Measurements from ENCODE around the gene COMT. TPM values are rescaled to one million over a fixed set of nuclear protein-coding genes. Genes with fewer than 3 reads are reported as not detected.
A peak's percentile ranks its signal among the peaks of the same experiment; 100 is the strongest.

Gene COMT
- total RNA-seq, 1 donor from 2014 or later: 175 TPM

DNA sequence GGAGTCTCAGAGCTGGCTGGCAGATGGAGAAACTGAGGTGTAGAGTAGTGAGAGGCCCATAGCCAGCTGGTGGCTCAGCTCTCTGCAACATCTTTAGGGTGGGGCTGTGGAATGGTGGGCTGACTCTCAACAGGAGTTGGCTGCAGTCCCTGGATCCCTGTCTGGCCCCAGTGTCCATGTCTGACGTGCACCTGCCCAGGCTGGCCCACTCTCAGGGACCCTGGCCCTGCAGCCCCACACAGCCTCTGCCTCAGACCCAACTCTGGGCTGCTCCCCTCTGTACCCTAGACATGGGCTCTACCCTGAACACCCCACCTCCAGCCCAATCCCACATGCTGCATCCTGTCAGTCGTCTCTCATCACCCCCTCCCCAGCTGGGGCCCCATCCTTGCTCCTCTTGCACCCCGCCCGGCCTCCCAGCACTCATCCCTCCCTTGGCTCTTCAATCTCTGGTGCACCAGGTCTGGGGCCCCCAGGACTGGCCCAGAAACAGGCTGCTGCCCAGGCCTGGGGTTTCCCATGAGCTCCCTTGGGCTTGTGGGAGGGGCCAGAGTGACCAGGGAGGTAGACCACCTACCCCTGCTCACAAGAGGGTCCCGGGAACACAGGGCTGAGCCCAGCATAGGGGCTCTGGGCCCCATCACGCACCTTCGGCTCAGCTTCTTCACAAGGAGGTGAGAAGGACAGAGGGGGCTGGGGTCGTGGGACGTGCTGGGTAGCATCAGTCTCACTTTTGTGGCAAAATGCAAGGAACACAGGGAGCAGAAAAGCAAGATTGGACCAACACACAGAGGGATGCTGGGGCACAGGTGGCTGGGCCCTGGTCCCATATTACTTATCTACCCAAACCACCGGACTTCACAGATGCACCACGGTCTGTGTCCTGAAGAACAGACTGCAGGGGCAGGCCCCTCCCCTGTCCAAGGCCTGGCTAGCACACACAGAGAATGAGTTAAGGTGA lies 43.6 kb downstream of the COMT start:
- Histone ChIP-seq H3K4me1 (peaks cover 10% of the 10 kb centered on the region), H3K27me3 (no peaks in the 10 kb centered on the region), H3K9me3 (no peaks in the 10 kb centered on the region), H3K27ac (no peak overlapping the region), H3K36me3 (no peaks in the 10 kb centered on the region), H3K4me3 (no peak overlapping the region)
- no peak for DNase-seq
- no peak for ATAC-seq
- TF ChIP-seq, protein P1, sequence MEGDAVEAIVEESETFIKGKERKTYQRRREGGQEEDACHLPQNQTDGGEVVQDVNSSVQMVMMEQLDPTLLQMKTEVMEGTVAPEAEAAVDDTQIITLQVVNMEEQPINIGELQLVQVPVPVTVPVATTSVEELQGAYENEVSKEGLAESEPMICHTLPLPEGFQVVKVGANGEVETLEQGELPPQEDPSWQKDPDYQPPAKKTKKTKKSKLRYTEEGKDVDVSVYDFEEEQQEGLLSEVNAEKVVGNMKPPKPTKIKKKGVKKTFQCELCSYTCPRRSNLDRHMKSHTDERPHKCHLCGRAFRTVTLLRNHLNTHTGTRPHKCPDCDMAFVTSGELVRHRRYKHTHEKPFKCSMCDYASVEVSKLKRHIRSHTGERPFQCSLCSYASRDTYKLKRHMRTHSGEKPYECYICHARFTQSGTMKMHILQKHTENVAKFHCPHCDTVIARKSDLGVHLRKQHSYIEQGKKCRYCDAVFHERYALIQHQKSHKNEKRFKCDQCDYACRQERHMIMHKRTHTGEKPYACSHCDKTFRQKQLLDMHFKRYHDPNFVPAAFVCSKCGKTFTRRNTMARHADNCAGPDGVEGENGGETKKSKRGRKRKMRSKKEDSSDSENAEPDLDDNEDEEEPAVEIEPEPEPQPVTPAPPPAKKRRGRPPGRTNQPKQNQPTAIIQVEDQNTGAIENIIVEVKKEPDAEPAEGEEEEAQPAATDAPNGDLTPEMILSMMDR (IDR thresholded peaks at IDR 0.05): no peak
- intact Hi-C loops (cut with DNase I): no loop called here

GRCh38 chr22:19986011-19986409 lies 44.4 kb downstream of the COMT start:
- no peak for ATAC-seq
- no peak for DNase-seq

GRCh38 chr22:19986410-19987341 lies 45.1 kb downstream of the COMT start:
- H3K9me3 ChIP-seq: no peaks in the 10 kb centered on the region
- peak overlapping the region; percentile 59 for H3K27ac ChIP-seq
- peak overlapping the region; percentile 74 for H3K4me3 ChIP-seq
- H3K4me1 ChIP-seq: peaks cover 10% of the 10 kb centered on the region
- peak; percentile 91 for DNase-seq
- peak; percentile 94 for ATAC-seq
- TF ChIP-seq, protein P1 (IDR thresholded peaks at IDR 0.05): no peak
- no peaks in the 10 kb centered on the region for H3K27me3 ChIP-seq
- H3K36me3 ChIP-seq: no peaks in the 10 kb centered on the region
- intact Hi-C loops (cut with DNase I): no loop called here

More at GRCh38 chr22:19986011-19986409, 44.4 kb downstream of the COMT start:
- no peak overlapping the region for H3K27ac ChIP-seq
- no peaks in the 10 kb centered on the region for H3K27me3 ChIP-seq
- H3K4me3 ChIP-seq: peak overlapping the region; percentile 74
- intact Hi-C loops (cut with DNase I): no loop called here
- H3K36me3 ChIP-seq: no peaks in the 10 kb centered on the region
- TF ChIP-seq, protein P1 (IDR thresholded peaks at IDR 0.05): no peak
- H3K4me1 ChIP-seq: peaks cover 10% of the 10 kb centered on the region
- no peaks in the 10 kb centered on the region for H3K9me3 ChIP-seq

DNA sequence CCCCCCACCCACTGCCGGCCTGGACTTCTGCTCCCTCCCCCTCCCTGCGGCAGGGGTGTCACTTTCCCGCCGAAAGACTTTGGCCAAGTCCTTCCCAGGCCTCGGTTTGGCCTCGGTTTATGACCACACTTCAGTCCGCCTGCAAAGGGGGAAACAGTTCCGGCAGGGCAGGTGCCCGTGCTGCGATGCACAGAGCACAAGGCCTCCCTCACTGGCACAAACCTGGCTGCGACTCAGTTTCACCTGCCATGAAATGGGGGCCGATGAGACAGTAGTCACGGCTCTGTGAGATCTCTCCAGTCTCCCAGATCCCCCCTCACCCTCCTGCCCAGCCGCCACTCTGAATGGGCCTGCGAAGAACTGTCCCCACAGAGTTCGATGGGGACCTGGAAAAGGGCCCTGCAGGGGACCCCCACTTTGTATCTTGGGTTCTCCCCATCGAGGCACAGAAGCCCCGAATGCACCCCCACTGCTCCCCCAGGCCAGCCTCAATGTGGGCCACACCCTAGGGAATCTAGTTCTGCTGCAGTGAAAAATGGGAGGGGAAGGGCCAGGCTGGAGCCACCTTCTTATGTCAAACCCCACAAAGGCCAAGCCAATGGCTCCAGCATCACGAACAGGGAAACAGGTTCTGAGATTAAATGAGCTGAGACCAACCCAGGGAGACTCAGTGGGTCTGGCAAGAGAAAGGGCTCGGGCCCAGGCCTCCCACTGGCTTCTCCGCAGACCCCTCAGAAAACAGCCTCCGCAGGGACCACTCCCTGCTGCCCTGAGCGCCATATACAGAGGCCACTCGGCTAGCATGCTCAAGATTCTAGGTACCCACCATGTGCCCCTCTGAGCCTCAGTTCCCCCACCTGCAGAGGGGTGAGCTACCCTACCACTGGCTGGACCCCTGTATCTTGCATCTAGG lies 46.1 kb downstream of the COMT start:
- TF ChIP-seq, protein P1 (IDR thresholded peaks at IDR 0.05): no peak
- no peaks in the 10 kb centered on the region for H3K36me3 ChIP-seq
- H3K27me3 ChIP-seq: no peaks in the 10 kb centered on the region
- H3K9me3 ChIP-seq: no peaks in the 10 kb centered on the region
- H3K4me3 ChIP-seq: peak overlapping the region; percentile 74
- intact Hi-C loops (cut with DNase I): no loop called here
- no peak for DNase-seq
- no peak for ATAC-seq
- H3K4me1 ChIP-seq: peaks cover 10% of the 10 kb centered on the region
- H3K27ac ChIP-seq: peak overlapping the region; percentile 11

GRCh38 chr22:19988331-19988808 lies 46.8 kb downstream of the COMT start:
- Histone ChIP-seq H3K4me3 (no peak overlapping the region), H3K9me3 (no peaks in the 10 kb centered on the region), H3K27me3 (no peaks in the 10 kb centered on the region), H3K27ac (peak overlapping the region; percentile 58), H3K36me3 (no peaks in the 10 kb centered on the region), H3K4me1 (peaks cover 10% of the 10 kb centered on the region)
- ATAC-seq (no peak), DNase-seq (no peak)
- intact Hi-C loops (cut with DNase I): no loop called here
- TF ChIP-seq, protein P1 (IDR thresholded peaks at IDR 0.05): no peak
